ENCODE data around the gene C11orf91. TPM values are rescaled to one million over a fixed set of nuclear protein-coding genes. Genes with fewer than 3 reads are reported as not detected.

C11orf91 gene, protein sequence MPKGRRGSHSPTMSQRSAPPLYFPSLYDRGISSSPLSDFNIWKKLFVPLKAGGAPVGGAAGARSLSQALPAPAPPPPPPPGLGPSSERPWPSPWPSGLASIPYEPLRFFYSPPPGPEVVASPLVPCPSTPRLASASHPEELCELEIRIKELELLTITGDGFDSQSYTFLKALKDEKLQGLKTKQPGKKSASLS
- not detected for total RNA-seq

GRCh38 chr11:33700502-33701271, at the start of gene C11orf91:
C11orf91 (minus strand) TSS chr11:33700826; CDS start chr11:33700740, 86 bp downstream.
- Histone ChIP-seq H3K27ac (peak within 1 kb of the TSS; percentile 88 to 89), H3K4me3 (peak within 1 kb of the TSS; percentile 46 to 71 (median 60)), H3K36me3 (no peaks in the 10 kb centered on the region), H3K27me3 (no peaks in the 10 kb centered on the region), H3K9me3 (no peaks in the 10 kb centered on the region), H3K4me1 (peaks cover 8 to 24% of the 10 kb centered on the region in 2 donors)
- TF ChIP-seq POLR2A (IDR thresholded peaks at IDR 0.05): no peak
- TF ChIP-seq POLR2AphosphoS5 (IDR thresholded peaks at IDR 0.05): peak; percentile 55 to 77 (median 75)
- peak; percentile 93 to 95 for DNase-seq (ENCODE audit: low spot score in 2 of 2)
- intact Hi-C loops (cut with DNase I; ENCODE audit: low total_unique reads): no loop called here

DNA sequence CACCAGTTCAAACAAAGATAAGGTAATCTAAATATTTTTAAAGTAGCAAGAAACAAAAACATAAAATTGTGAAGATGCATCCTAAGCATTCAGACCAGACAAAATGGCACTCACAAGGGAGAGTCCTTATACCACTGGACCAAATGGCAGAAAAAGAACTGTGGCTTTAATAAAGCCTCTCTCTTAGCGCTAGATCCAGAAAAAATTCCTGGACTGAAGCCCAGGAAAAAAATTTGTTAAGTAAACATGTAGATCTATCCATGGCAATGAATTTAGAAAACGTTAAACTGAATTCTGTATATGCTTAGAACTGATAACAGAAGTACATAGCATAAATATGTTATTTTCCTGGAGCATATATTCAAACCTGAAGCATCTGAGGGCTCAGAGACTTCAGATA, 47.4 kb upstream of the C11orf91 start:
- no peak for DNase-seq (ENCODE audit: low spot score in 2 of 2)
- intact Hi-C loops (cut with DNase I; ENCODE audit: low total_unique reads): no loop called here
- Histone ChIP-seq H3K27ac (no peak overlapping the region), H3K36me3 (peaks cover 11% of the 10 kb centered on the region), H3K9me3 (no peaks in the 10 kb centered on the region), H3K4me1 (no peaks in the 10 kb centered on the region), H3K27me3 (no peaks in the 10 kb centered on the region), H3K4me3 (no peak overlapping the region)
- TF ChIP-seq POLR2A (IDR thresholded peaks at IDR 0.05) (no peak), CTCF (IDR thresholded peaks at IDR 0.05) (no peak)

DNA sequence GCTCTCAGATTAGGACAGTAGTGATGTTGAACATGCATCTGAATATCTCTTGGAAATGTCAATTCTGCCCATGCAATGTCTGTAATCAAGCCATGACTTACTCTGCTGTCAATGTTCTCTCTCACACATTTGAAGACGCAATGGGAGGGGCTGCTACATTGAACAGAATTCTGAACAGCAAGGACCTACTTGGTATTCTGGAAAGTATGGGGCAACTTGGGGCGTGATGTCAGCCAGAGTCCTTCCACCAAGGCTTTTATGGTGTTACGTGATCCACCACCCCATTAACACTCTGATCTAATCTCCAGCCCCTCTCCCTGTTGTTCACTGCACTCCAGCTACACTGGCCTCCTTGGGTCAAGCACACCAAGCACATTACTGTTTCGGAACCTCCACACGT, 42.7 kb upstream of the C11orf91 start:
- H3K27ac ChIP-seq: no peak overlapping the region
- intact Hi-C loops (cut with DNase I; ENCODE audit: low total_unique reads): no loop called here
- H3K4me3 ChIP-seq: no peak overlapping the region
- H3K36me3 ChIP-seq: no peaks in the 10 kb centered on the region
- H3K27me3 ChIP-seq: no peaks in the 10 kb centered on the region
- no peak for DNase-seq (ENCODE audit: low spot score in 2 of 2)
- no peak for TF ChIP-seq POLR2AphosphoS5 (IDR thresholded peaks at IDR 0.05)
- no peaks in the 10 kb centered on the region for H3K9me3 ChIP-seq
- H3K4me1 ChIP-seq: no peaks in the 10 kb centered on the region

DNA sequence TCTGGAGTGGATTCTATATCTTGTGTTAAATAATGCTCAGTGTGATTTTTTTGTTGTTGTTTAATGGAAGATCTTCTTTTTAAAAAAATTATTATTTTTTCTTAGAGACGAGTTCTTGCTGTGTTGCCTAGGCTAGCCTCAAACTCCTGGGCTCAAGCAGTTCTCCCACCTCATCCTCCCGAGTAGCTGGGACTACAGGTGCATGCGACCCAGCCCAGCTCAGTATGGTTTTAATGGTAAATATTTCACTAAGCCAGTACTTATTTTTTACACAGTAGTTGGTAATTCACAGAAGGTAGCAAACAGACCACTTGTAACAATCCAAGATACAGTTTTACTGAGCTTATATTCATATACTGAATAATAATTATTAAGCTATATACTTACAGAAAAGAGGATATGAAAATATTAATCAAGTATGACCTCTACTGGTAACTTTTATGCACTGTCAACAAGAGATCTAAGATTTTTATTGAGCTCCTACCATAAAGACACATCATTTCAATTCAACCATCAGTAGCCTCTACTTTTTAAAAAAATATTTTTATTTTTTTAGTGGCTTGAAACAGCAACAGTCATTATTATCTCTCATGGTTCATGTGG, 41.7 kb upstream of the C11orf91 start:
- no peak for TF ChIP-seq POLR2AphosphoS5 (IDR thresholded peaks at IDR 0.05)
- TF ChIP-seq CTCF (IDR thresholded peaks at IDR 0.05): peak in 2 of 3 donors; percentile 38 to 61
- no peaks in the 10 kb centered on the region for H3K36me3 ChIP-seq
- DNase-seq (ENCODE audit: low spot score in 2 of 2): no peak
- H3K9me3 ChIP-seq: no peaks in the 10 kb centered on the region
- no peaks in the 10 kb centered on the region for H3K4me1 ChIP-seq
- H3K27me3 ChIP-seq: no peaks in the 10 kb centered on the region
- H3K4me3 ChIP-seq: no peak overlapping the region
- intact Hi-C loops (cut with DNase I; ENCODE audit: low total_unique reads): no loop called here
- no peak overlapping the region for H3K27ac ChIP-seq

- no peaks in the 10 kb centered on the region for H3K9me3 ChIP-seq
- H3K36me3 ChIP-seq: no peaks in the 10 kb centered on the region
- H3K4me1 ChIP-seq: peaks cover 0 to 5% of the 10 kb centered on the region in 2 donors
- no peak overlapping the region for H3K4me3 ChIP-seq
- intact Hi-C loops (cut with DNase I; ENCODE audit: low total_unique reads): no loop called here
- no peak overlapping the region for H3K27ac ChIP-seq
- no peak for DNase-seq (ENCODE audit: low spot score in 2 of 2)
- H3K27me3 ChIP-seq: no peaks in the 10 kb centered on the region
- TF ChIP-seq CTCF (IDR thresholded peaks at IDR 0.05) (no peak), POLR2AphosphoS5 (IDR thresholded peaks at IDR 0.05) (no peak)
Measured at GRCh38 chr11:33741806-33742205, 41.2 kb upstream of the C11orf91 start.

GRCh38 chr11:33737362-33737821, 36.8 kb upstream of the C11orf91 start:
- H3K27me3 ChIP-seq: no peaks in the 10 kb centered on the region
- peak overlapping the region; percentile 96 to 98 for H3K27ac ChIP-seq
- H3K36me3 ChIP-seq: no peaks in the 10 kb centered on the region
- no peak for DNase-seq (ENCODE audit: low spot score in 2 of 2)
- H3K4me1 ChIP-seq: peaks cover under 1 to 13% of the 10 kb centered on the region in 2 donors
- TF ChIP-seq POLR2A (IDR thresholded peaks at IDR 0.05) (no peak), CTCF (IDR thresholded peaks at IDR 0.05) (no peak), POLR2AphosphoS5 (IDR thresholded peaks at IDR 0.05) (no peak)
- intact Hi-C loops (cut with DNase I; ENCODE audit: low total_unique reads): no loop called here
- no peaks in the 10 kb centered on the region for H3K9me3 ChIP-seq
- H3K4me3 ChIP-seq: peak overlapping the region in 1 of 3 donors; percentile 93

All from breast epithelium (tissue), 4 donors.